AG04450 (cell line): ENCODE measurements around the gene SLC30A2. TPM values are rescaled to one million over a fixed set of nuclear protein-coding genes. Genes with fewer than 3 reads are reported as not detected.

Experiments
- CTCF ChIA-PET: fragments of 300-600, 350-600 bp; formaldehyde crosslinking; extraction: SDS; loops from one replicate; lab custom pipeline; 2022; ENCODE audit warnings: antibody characterized with exemption, inconsistent platforms; lab: Charles Lee
- POLR2A ChIA-PET: fragments of 350-600 bp; formaldehyde crosslinking; extraction: SDS; loops from one replicate; lab custom pipeline; 2021; ENCODE audit warnings: antibody characterized with exemption, inconsistent platforms; lab: Yijun Ruan, JAX
- DNase-seq: peaks from one replicate; pipeline ENCODE4 v3.0.0-alpha.2; 2011; ENCODE audit warnings: low read depth, low spot score
- H3K27ac ChIP-seq: one replicate; pipeline ENCODE4 v1.5.1; 2012; ENCODE audit warnings: low read depth, low read length, control low read depth
- H3K27me3 ChIP-seq: one replicate; pipeline ENCODE4 v1.6.0; 2012; ENCODE audit warnings: low read length; ENCODE audit not compliant: control insufficient read depth, insufficient read depth
- H3K4me3 ChIP-seq: 2 replicates; pipeline ENCODE4 v1.5.1; 2011; ENCODE audit warnings: mild to moderate bottlenecking, low read depth, low read length, control low read depth
- H3K9me3 ChIP-seq: 2 replicates; pipeline ENCODE4 v1.5.1; 2012; ENCODE audit warnings: low read length; ENCODE audit not compliant: control insufficient read depth, insufficient read depth
- CTCF ChIP-seq: IDR thresholded peaks from 2 replicates; pipeline ENCODE4 v1.5.1; 2011; ENCODE audit warnings: low read depth, low read length, control low read depth, inconsistent platforms
- polyA plus RNA-seq: library from polyadenylated mRNA; depleted of rRNA; stranded (reverse); fragments of >200 nt; gene quantifications from 2 replicates; pipeline ENCODE4 v1.2.3, GENCODE V29; 2011

The SLC30A2 gene
- polyA plus RNA-seq, 1 experiment: not detected

- no peak overlapping the region for H3K27ac ChIP-seq
- peaks cover 45% of the 10 kb centered on the region for H3K27me3 ChIP-seq
- no peak for TF ChIP-seq CTCF
- POLR2A ChIA-PET: no interaction called here
- H3K9me3 ChIP-seq: no peaks in the 10 kb centered on the region
- CTCF ChIA-PET: interaction anchor here (0.5 kb wide), 1 partner anchor 329 kb away, joined by 5 read pairs; no protein-coding TSS in a partner anchor
- no peak overlapping the region for H3K4me3 ChIP-seq
- DNase-seq: no peak
Observed at GRCh38 chr1:26066160-26066559, 20.2 kb upstream of the SLC30A2 start.

DNA sequence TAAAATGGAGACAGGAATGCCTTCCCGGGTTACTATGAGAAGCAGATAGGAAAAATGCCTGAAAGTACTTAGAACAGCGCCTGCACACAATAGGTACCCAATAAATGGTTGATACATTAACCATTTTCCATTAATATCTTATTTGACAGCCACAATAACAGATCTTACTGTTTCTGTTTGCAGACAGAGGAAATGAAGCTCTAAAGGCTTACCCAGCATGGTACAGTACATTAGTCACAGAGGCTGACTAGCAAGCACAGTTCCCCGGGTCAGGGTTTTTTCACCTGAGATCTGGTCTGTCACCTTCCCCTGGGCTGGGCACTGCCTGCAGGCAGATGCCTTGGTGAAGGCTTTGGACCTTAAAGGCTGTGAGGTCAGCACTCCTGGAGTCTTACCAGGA is 18.6 kb upstream of the SLC30A2 start:
- ChIA-PET CTCF (interaction anchor here (1.4 kb wide), 1 partner anchor 28 kb away, joined by 3 read pairs; no protein-coding TSS in a partner anchor), POLR2A (no interaction called here)
- no peak for TF ChIP-seq CTCF
- H3K27ac ChIP-seq: no peak overlapping the region
- no peak for DNase-seq
- no peak overlapping the region for H3K4me3 ChIP-seq
- H3K9me3 ChIP-seq: no peaks in the 10 kb centered on the region
- H3K27me3 ChIP-seq: peaks cover 52% of the 10 kb centered on the region

- Histone ChIP-seq H3K4me3 (no peak overlapping the region), H3K9me3 (no peaks in the 10 kb centered on the region), H3K27ac (no peak overlapping the region), H3K27me3 (peaks cover 50% of the 10 kb centered on the region)
- ChIA-PET CTCF (no interaction called here), POLR2A (no interaction called here)
- TF ChIP-seq CTCF: no peak
- no peak for DNase-seq
Observed at GRCh38 chr1:26060832-26061574, 15.1 kb upstream of the SLC30A2 start.

DNA sequence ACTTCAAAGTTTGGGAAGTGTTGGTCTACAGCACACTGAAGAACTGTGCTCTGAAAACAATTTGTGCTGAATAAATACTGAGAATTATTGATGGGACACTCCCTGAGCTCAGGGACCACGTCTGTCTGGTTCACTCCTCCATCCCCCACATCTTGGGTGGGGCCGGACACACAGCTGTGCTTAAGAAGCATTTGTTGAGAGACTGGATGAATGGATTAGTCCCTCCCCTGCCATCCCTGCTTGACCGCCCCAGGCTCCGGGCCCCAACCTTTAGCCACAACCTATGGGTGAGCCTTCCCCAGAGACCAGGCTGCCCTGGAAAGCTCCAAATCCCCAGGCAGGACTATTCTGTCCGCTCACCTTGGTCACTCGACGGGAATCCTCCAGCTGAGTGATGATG is 14.0 kb upstream of the SLC30A2 start:
- TF ChIP-seq CTCF: no peak
- Histone ChIP-seq H3K27ac (no peak overlapping the region), H3K9me3 (no peaks in the 10 kb centered on the region), H3K4me3 (no peak overlapping the region), H3K27me3 (peaks cover 55% of the 10 kb centered on the region)
- ChIA-PET POLR2A (no interaction called here), CTCF (no interaction called here)
- DNase-seq: no peak

- no peak overlapping the region for H3K27ac ChIP-seq
- no peak overlapping the region for H3K4me3 ChIP-seq
- POLR2A ChIA-PET: no interaction called here
- peaks cover 58% of the 10 kb centered on the region for H3K27me3 ChIP-seq
- no peak for TF ChIP-seq CTCF
- no peak for DNase-seq
- CTCF ChIA-PET: interaction anchor here (0.7 kb wide), 1 partner anchor 12 kb away, joined by 3 read pairs; the partner anchor contains the start of gene SLC30A2
- no peaks in the 10 kb centered on the region for H3K9me3 ChIP-seq
Observed at GRCh38 chr1:26058052-26058595, 12.2 kb upstream of the SLC30A2 start.
